OCI-LY7 (cell line): ENCODE measurements around the gene ALOX5AP. TPM values are rescaled to one million over a fixed set of nuclear protein-coding genes. Genes with fewer than 3 reads are reported as not detected.
A peak's percentile ranks its signal among the peaks of the same experiment; 100 is the strongest.

Experiments
- BruUV-seq: library from RNA; stranded (reverse); fragments of 400-500 nt; replicated peaks from 2 replicates; lab custom pipeline; 2021; lab: Mats Ljungman, UMichigan
- CTCF ChIA-PET: fragments of 300-600 bp; sonication (Branson Sonifier 250); formaldehyde crosslinking; loops from one replicate; lab custom pipeline; 2022; ENCODE audit warnings: antibody characterized with exemption; ENCODE audit not compliant: unreplicated experiment; lab: Charles Lee
- POLR2A ChIA-PET: fragments of 300-600 bp; sonication (Branson Sonifier 250); formaldehyde crosslinking; loops from one replicate; lab custom pipeline; 2022; ENCODE audit warnings: antibody characterized with exemption; lab: Charles Lee
- DNase-seq: peaks from one replicate; pipeline ENCODE4 v3.0.0-alpha.2; 2015; ENCODE audit warnings: low spot score
- H2AFZ ChIP-seq: fragments of 200-600 bp; sonication (generic), shearing (Covaris generic); 2 replicates; pipeline ENCODE4 v1.6.1; 2014; ENCODE audit warnings: mild to moderate bottlenecking, antibody characterized with exemption, low read length, moderate library complexity
- H3K27ac ChIP-seq: fragments of 200-600 bp; sonication (generic); 2 replicates; pipeline ENCODE4 v1.5.1; 2014; ENCODE audit warnings: mixed run types, low read depth, mild to moderate bottlenecking, moderate library complexity, low read length, inconsistent platforms; ENCODE audit not compliant: poor library complexity, severe bottlenecking
- H3K36me3 ChIP-seq: fragments of 200-600 bp; sonication (generic); 2 replicates; pipeline ENCODE4 v1.6.1; 2014; ENCODE audit warnings: mild to moderate bottlenecking, antibody characterized with exemption, low read length, moderate library complexity, mixed read lengths; ENCODE audit not compliant: insufficient read depth
- H3K4me1 ChIP-seq: fragments of 200-600 bp; sonication (generic); 2 replicates; pipeline ENCODE4 v1.5.1; 2014; ENCODE audit warnings: mild to moderate bottlenecking, low read length; ENCODE audit not compliant: insufficient read depth, poor library complexity, severe bottlenecking
- H3K4me2 ChIP-seq: fragments of 200-600 bp; sonication (generic); 2 replicates; pipeline ENCODE4 v1.6.1; 2014; ENCODE audit warnings: mild to moderate bottlenecking, low read length
- H3K4me3 ChIP-seq: fragments of 200-600 bp; sonication (generic); 2 replicates; pipeline ENCODE4 v1.5.1; 2014; ENCODE audit warnings: mild to moderate bottlenecking, low read depth, low read length; ENCODE audit not compliant: poor library complexity, severe bottlenecking
- H3K79me2 ChIP-seq: fragments of 200-600 bp; sonication (generic); 2 replicates; pipeline ENCODE4 v1.6.1; 2016; ENCODE audit warnings: low read depth, mild to moderate bottlenecking, low read length, moderate library complexity, mixed read lengths; ENCODE audit not compliant: insufficient read depth
- H3K9me2 ChIP-seq: fragments of 200-600 bp; sonication (generic); 2 replicates; pipeline ENCODE4 v1.6.1; 2016; ENCODE audit warnings: mild to moderate bottlenecking, low read length, mixed read lengths; ENCODE audit not compliant: insufficient read depth
- H3K9me3 ChIP-seq: fragments of 200-600 bp; sonication (generic); 2 replicates; pipeline ENCODE4 v1.6.1; 2014; ENCODE audit warnings: mild to moderate bottlenecking, mixed run types, low read length, mixed read lengths
- H4K20me1 ChIP-seq: fragments of 200-600 bp; sonication (generic); 2 replicates; pipeline ENCODE4 v1.6.1; 2014; ENCODE audit warnings: mild to moderate bottlenecking, antibody characterized with exemption, low read length, moderate library complexity, mixed read lengths; ENCODE audit not compliant: insufficient read depth
- EZH2phosphoT487 ChIP-seq: fragments of 200-600 bp; sonication (generic); IDR thresholded peaks from 2 replicates; pipeline ENCODE4 v1.6.1; 2018; ENCODE audit warnings: low read depth, borderline replicate concordance, mild to moderate bottlenecking, mixed run types, antibody characterized with exemption, low read length, moderate library complexity, mixed read lengths
- intact Hi-C: fragments of 100-400 bp; cut with micrococcal nuclease; formaldehyde crosslinking; loops from one replicate; pipeline ENCODE4 v1.10.0; 2022; ENCODE audit not compliant: unreplicated experiment
- total RNA-seq, 2 experiments: library from RNA; depleted of rRNA in 1 of 2; stranded (reverse); fragments of >200 nt in 1 of 2; shearing (Covaris generic) in 1 of 2; gene quantifications; 2 replicates each; pipeline ENCODE4 v1.2.3, GENCODE V29; 2014 to 2022
- TF ChIP-seq, protein P1 (sequence below): fragments of 200-600 bp; sonication (generic); conservative IDR thresholded peaks from 2 replicates; pipeline ENCODE4 v1.5.1; 2014; ENCODE audit warnings: mild to moderate bottlenecking, antibody characterized with exemption, low read length, moderate library complexity, mixed read lengths

The ALOX5AP gene
- total RNA-seq, 2 experiments from 2014 or later, result 89.9 to 90.9 TPM

DNA sequence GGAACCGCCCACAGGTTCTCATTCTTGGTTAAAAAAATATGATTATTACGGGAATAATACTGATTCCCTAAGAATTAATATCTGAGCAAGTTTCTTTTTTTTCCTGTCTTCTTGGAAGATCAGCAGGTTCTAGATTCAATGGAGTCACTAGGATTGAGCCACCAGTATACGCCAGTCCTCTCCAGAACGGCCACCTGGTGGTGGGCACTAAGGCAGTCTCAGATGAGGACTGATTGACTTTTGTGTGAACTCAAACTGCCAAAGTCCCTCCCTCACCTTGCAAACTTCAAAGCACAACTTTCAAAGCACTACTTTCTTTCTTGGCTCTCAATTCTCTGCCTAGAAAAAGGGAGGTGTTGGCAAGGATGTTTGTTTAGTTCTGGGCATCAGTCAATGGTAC is 33.3 kb upstream of the ALOX5AP start:
- H4K20me1 ChIP-seq, result no peaks in the 10 kb centered on the region
- no peaks in the 10 kb centered on the region for H3K9me2 ChIP-seq
- no peaks in the 10 kb centered on the region for H3K9me3 ChIP-seq
- BruUV-seq, result no TSS peak
- TF ChIP-seq, protein P1, sequence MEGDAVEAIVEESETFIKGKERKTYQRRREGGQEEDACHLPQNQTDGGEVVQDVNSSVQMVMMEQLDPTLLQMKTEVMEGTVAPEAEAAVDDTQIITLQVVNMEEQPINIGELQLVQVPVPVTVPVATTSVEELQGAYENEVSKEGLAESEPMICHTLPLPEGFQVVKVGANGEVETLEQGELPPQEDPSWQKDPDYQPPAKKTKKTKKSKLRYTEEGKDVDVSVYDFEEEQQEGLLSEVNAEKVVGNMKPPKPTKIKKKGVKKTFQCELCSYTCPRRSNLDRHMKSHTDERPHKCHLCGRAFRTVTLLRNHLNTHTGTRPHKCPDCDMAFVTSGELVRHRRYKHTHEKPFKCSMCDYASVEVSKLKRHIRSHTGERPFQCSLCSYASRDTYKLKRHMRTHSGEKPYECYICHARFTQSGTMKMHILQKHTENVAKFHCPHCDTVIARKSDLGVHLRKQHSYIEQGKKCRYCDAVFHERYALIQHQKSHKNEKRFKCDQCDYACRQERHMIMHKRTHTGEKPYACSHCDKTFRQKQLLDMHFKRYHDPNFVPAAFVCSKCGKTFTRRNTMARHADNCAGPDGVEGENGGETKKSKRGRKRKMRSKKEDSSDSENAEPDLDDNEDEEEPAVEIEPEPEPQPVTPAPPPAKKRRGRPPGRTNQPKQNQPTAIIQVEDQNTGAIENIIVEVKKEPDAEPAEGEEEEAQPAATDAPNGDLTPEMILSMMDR, result 0 out of 2 replicates have a peak, but pooled peaks have one; percentile 27
- TF ChIP-seq EZH2phosphoT487, result no peak
- H3K27ac ChIP-seq, result no peak overlapping the region
- POLR2A ChIA-PET, result no interaction called here
- no peak overlapping the region for H2AFZ ChIP-seq
- H3K4me2 ChIP-seq, result no peak overlapping the region
- no peak for DNase-seq
- no peaks in the 10 kb centered on the region for H3K79me2 ChIP-seq
- CTCF ChIA-PET, result no interaction called here
- no peaks in the 10 kb centered on the region for H3K36me3 ChIP-seq
- intact Hi-C loops, result no loop called here
- H3K4me1 ChIP-seq, result peaks cover 5% of the 10 kb centered on the region
- H3K4me3 ChIP-seq, result no peak overlapping the region

GRCh38 chr13:30704596-30704995 is 30.7 kb upstream of the ALOX5AP start:
- no peak overlapping the region for H3K4me3 ChIP-seq
- no peak for DNase-seq
- H3K36me3 ChIP-seq, result no peaks in the 10 kb centered on the region
- peaks cover 5% of the 10 kb centered on the region for H3K4me1 ChIP-seq
- H3K4me2 ChIP-seq, result no peak overlapping the region
- no peak overlapping the region for H2AFZ ChIP-seq
- H3K9me3 ChIP-seq, result no peaks in the 10 kb centered on the region
- intact Hi-C loops, result no loop called here
- ChIA-PET POLR2A (interaction anchor here (0.6 kb wide), 1 partner anchor 161 kb away, joined by 3 read pairs; no protein-coding TSS in a partner anchor), CTCF (no interaction called here)
- H4K20me1 ChIP-seq, result no peaks in the 10 kb centered on the region
- no peaks in the 10 kb centered on the region for H3K9me2 ChIP-seq
- H3K79me2 ChIP-seq, result no peaks in the 10 kb centered on the region
- TF ChIP-seq, protein P1, result no peak
- no peak for TF ChIP-seq EZH2phosphoT487
- no TSS peak for BruUV-seq
- no peak overlapping the region for H3K27ac ChIP-seq

- ChIA-PET POLR2A (no interaction called here), CTCF (no interaction called here)
- BruUV-seq, result no TSS peak
- Histone ChIP-seq H3K4me3 (no peak overlapping the region), H3K9me3 (no peaks in the 10 kb centered on the region), H3K79me2 (no peaks in the 10 kb centered on the region), H3K4me2 (no peak overlapping the region), H3K9me2 (no peaks in the 10 kb centered on the region), H3K4me1 (peaks cover under 1% of the 10 kb centered on the region), H4K20me1 (no peaks in the 10 kb centered on the region), H3K27ac (no peak overlapping the region), H2AFZ (no peak overlapping the region), H3K36me3 (no peaks in the 10 kb centered on the region)
- intact Hi-C loops, result no loop called here
- no peak for TF ChIP-seq EZH2phosphoT487
- TF ChIP-seq, protein P1, result no peak
- DNase-seq, result no peak
Observed at GRCh38 chr13:30705680-30706079, 29.7 kb upstream of the ALOX5AP start.
